H1 (cell line): Measurements from ENCODE around the gene SUPT7L.

Experiments used
- EZH2 ChIP-seq: fragments of 200-600 bp; sonication (generic); IDR thresholded peaks from 2 replicates; pipeline ENCODE4 v1.7.1; 2012; ENCODE audit warnings: low read depth, mild to moderate bottlenecking, moderate library complexity, low read length, inconsistent platforms; ENCODE audit not compliant: severe bottlenecking
- GABPA ChIP-seq: IDR thresholded peaks from 2 replicates; pipeline ENCODE4 v1.6.1; 2011; ENCODE audit warnings: mild to moderate bottlenecking, low read length, moderate library complexity, borderline replicate concordance; ENCODE audit not compliant: insufficient read depth
- POLR2A ChIP-seq, 2 experiments: IDR thresholded peaks; 1 replicate in 1 of 2; 2 replicates in 1 of 2; pipeline ENCODE4 v1.6.1; 2011; ENCODE audit warnings: low read depth in 2 of 2, low read length in 2 of 2, mild to moderate bottlenecking in 2 of 2; ENCODE audit errors: control extremely low read depth in 1 of 2
- POLR2AphosphoS5 ChIP-seq: IDR thresholded peaks from 2 replicates; pipeline ENCODE4 v1.6.1; 2011; ENCODE audit warnings: low read depth, low read length
- ZNF274 ChIP-seq: IDR thresholded peaks from 2 replicates; pipeline ENCODE4 v1.7.0; 2012; ENCODE audit warnings: low read length, borderline replicate concordance; ENCODE audit errors: extremely low read depth
- TF ChIP-seq, protein P1 (sequence below), 3 experiments: IDR thresholded peaks; 1 replicate in 2 of 3; 2 replicates in 1 of 3; pipeline versions ENCODE4 v1.5.1 to v1.6.1; 2011; ENCODE audit warnings: low read length in 3 of 3, mild to moderate bottlenecking in 3 of 3, inconsistent platforms in 2 of 3, low read depth in 1 of 3, moderate library complexity in 1 of 3; ENCODE audit not compliant: insufficient read depth in 1 of 3; ENCODE audit errors: control extremely low read depth in 1 of 3

DNA sequence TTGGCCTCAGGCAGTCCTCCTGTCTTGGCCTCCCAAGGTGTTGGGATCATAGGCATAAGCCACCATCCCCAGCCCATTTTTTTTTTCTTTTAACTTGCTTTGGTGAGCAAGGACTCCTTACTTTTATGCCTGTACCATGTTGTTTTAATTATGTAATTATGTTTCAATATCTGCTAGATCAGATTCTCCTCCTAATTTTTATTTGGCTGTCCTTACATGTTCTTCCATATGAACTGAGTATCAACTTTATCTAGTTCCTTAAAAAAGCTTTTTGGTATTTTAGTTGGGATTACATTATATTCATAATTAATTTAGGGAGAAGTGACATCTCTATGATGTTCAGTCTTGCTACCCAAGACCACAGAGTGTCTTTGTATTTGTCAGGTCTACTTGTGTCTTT lies 18.2 kb downstream of the SUPT7L start:
- TF ChIP-seq, protein P1, sequence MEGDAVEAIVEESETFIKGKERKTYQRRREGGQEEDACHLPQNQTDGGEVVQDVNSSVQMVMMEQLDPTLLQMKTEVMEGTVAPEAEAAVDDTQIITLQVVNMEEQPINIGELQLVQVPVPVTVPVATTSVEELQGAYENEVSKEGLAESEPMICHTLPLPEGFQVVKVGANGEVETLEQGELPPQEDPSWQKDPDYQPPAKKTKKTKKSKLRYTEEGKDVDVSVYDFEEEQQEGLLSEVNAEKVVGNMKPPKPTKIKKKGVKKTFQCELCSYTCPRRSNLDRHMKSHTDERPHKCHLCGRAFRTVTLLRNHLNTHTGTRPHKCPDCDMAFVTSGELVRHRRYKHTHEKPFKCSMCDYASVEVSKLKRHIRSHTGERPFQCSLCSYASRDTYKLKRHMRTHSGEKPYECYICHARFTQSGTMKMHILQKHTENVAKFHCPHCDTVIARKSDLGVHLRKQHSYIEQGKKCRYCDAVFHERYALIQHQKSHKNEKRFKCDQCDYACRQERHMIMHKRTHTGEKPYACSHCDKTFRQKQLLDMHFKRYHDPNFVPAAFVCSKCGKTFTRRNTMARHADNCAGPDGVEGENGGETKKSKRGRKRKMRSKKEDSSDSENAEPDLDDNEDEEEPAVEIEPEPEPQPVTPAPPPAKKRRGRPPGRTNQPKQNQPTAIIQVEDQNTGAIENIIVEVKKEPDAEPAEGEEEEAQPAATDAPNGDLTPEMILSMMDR (IDR thresholded peaks at IDR 0.05; ENCODE audit: control extremely low read depth in 1 of 3, insufficient read depth in 1 of 3, low read depth in 1 of 3, low read length in 3 of 3) = no peak
- TF ChIP-seq GABPA (no peak), EZH2 (no peak), POLR2A (IDR thresholded peaks at IDR 0.05; ENCODE audit: control extremely low read depth in 1 of 2, low read depth in 2 of 2, low read length in 2 of 2) (no peak), ZNF274 (no peak), POLR2AphosphoS5 (no peak)
